SK-N-SH (cell line): ENCODE data around the gene AKR1C2. TPM values are rescaled to one million over a fixed set of nuclear protein-coding genes. Genes with fewer than 3 reads are reported as not detected.
"Not testable (repeated sequence)": the region's sequence is repeated elsewhere in the genome, so short reads cannot be mapped to it uniquely, and the experiment has no call there.

Experiments used
- CTCF ChIA-PET: fragments of 300-600, 350-600 bp; formaldehyde crosslinking; extraction: SDS; loops from one replicate; lab custom pipeline; 2021; lab: Yijun Ruan, JAX
- POLR2A ChIA-PET: fragments of 350-600 bp; sonication (Branson Sonifier 250); formaldehyde crosslinking; extraction: SDS; loops from one replicate; lab custom pipeline; 2020; ENCODE audit warnings: antibody characterized with exemption, inconsistent platforms; lab: Yijun Ruan, JAX
- DNase-seq: peaks from one replicate; pipeline ENCODE4 v3.0.0; 2012
- H2AFZ ChIP-seq: fragments of 200-600 bp; sonication (generic); 2 replicates; pipeline ENCODE4 v1.8.1; 2016; ENCODE audit warnings: antibody characterized with exemption, mild to moderate bottlenecking, low read depth
- H3F3A ChIP-seq: fragments of 200-600 bp; sonication (generic); replicated peaks from 2 replicates; pipeline ENCODE3; 2016; ENCODE audit warnings: antibody characterized with exemption, mild to moderate bottlenecking; ENCODE audit not compliant: insufficient read depth
- H3K27ac ChIP-seq, 2 experiments: fragments of 200-500 bp in 1 of 2; fragments of 200-600 bp in 1 of 2; sonication (Bioruptor generic) in 1 of 2; sonication (generic), shearing (Covaris generic) in 1 of 2; 2 replicates each; pipeline versions ENCODE4 v1.5.1 to v1.6.1; 2014 to 2016; ENCODE audit warnings: low read depth in 2 of 2, inconsistent platforms in 1 of 2, low read length in 1 of 2, mild to moderate bottlenecking in 1 of 2, mixed read lengths in 1 of 2
- H3K27me3 ChIP-seq: fragments of 200-600 bp; sonication (generic), shearing (Covaris generic); 2 replicates; pipeline ENCODE4 v1.6.1; 2016; ENCODE audit warnings: mixed run types; ENCODE audit not compliant: insufficient read depth
- H3K36me3 ChIP-seq, 2 experiments: fragments of 200-500 bp in 1 of 2; fragments of 200-600 bp in 1 of 2; sonication (Bioruptor generic) in 1 of 2; sonication (generic) in 1 of 2; replicated peaks in 1 of 2; 2 replicates each; pipeline versions ENCODE3 to v1.5.1; 2014 to 2016; ENCODE audit warnings: low read length in 1 of 2, mild to moderate bottlenecking in 1 of 2; ENCODE audit not compliant: insufficient read depth in 2 of 2, control insufficient read depth in 1 of 2
- H3K4me1 ChIP-seq, 2 experiments: fragments of 200-500 bp in 1 of 2; fragments of 200-600 bp in 1 of 2; sonication (Bioruptor generic) in 1 of 2; sonication (generic), shearing (Covaris generic) in 1 of 2; 2 replicates each; pipeline versions ENCODE4 v1.5.1 to v1.6.1; 2014 to 2016; ENCODE audit warnings: low read depth in 1 of 2, low read length in 1 of 2, mixed run types in 1 of 2; ENCODE audit not compliant: insufficient read depth in 2 of 2, control insufficient read depth in 1 of 2
- H3K4me2 ChIP-seq: fragments of 200-600 bp; sonication (generic), shearing (Covaris generic); 2 replicates; pipeline ENCODE4 v1.6.1; 2017; ENCODE audit warnings: mixed run types
- H3K4me3 ChIP-seq, 2 experiments: fragments of 200-500 bp in 1 of 2; fragments of 200-600 bp in 1 of 2; sonication (Bioruptor generic) in 1 of 2; sonication (generic), shearing (Covaris generic) in 1 of 2; 2 replicates each; pipeline versions ENCODE4 v1.5.1 to v1.8.1; 2014 to 2016; ENCODE audit warnings: low read depth in 2 of 2, inconsistent platforms in 1 of 2, low read length in 1 of 2, mild to moderate bottlenecking in 1 of 2, mixed read lengths in 1 of 2, moderate library complexity in 1 of 2
- H3K79me2 ChIP-seq: fragments of 200-600 bp; sonication (generic); 2 replicates; pipeline ENCODE4 v1.8.1; 2017; ENCODE audit warnings: mild to moderate bottlenecking; ENCODE audit not compliant: insufficient read depth
- H3K9ac ChIP-seq: fragments of 200-600 bp; sonication (generic); 2 replicates; pipeline ENCODE4 v1.6.1; 2017; ENCODE audit warnings: mixed run types
- H3K9me2 ChIP-seq: fragments of 200-600 bp; sonication (generic); 2 replicates; pipeline ENCODE4 v1.6.1; 2017; ENCODE audit warnings: mixed run types
- H3K9me3 ChIP-seq: fragments of 200-600 bp; sonication (generic); 2 replicates; pipeline ENCODE4 v1.6.1; 2017; ENCODE audit warnings: mixed run types, mild to moderate bottlenecking, moderate library complexity
- H4K20me1 ChIP-seq: fragments of 200-600 bp; sonication (generic); 2 replicates; pipeline ENCODE4 v1.6.1; 2017; ENCODE audit warnings: mild to moderate bottlenecking, mixed run types; ENCODE audit not compliant: insufficient read depth
- CTCF ChIP-seq: fragments of 200-600 bp; sonication (generic); IDR thresholded peaks from 2 replicates; pipeline ENCODE4 v1.6.1; 2017; ENCODE audit warnings: antibody characterized with exemption, mild to moderate bottlenecking, moderate library complexity
- EZH2phosphoT487 ChIP-seq: fragments of 200-600 bp; sonication (generic); IDR thresholded peaks from 2 replicates; pipeline ENCODE4 v1.6.1; 2017; ENCODE audit warnings: low read depth, mixed run types, mild to moderate bottlenecking, antibody characterized with exemption, moderate library complexity, borderline replicate concordance
- FOXM1 ChIP-seq: IDR thresholded peaks from 2 replicates; pipeline ENCODE4 v1.4.0; 2012; ENCODE audit warnings: low read depth, mild to moderate bottlenecking
- IRF3 ChIP-seq: fragments of 150-350 bp; IDR thresholded peaks from 2 replicates; pipeline ENCODE4 v1.6.1; 2016; ENCODE audit warnings: mild to moderate bottlenecking, low read depth, low read length
- NRF1 ChIP-seq: IDR thresholded peaks from 2 replicates; pipeline ENCODE4 v1.6.1; 2012; ENCODE audit warnings: low read depth, mild to moderate bottlenecking, low read length
- PBX3 ChIP-seq: IDR thresholded peaks from 2 replicates; pipeline ENCODE4; 2012
- RAD21 ChIP-seq: IDR thresholded peaks from 2 replicates; pipeline ENCODE4 v1.6.1; 2012; ENCODE audit warnings: mild to moderate bottlenecking, low read length
- TCF12 ChIP-seq: IDR thresholded peaks from 2 replicates; pipeline ENCODE4 v1.4.0; 2012
- WGBS: methylation state at CpG from one replicate; pipeline ENCODE4 v1.1.6; 2017; ENCODE audit warnings: low lambda C conversion rate; 5-methylcytosine and 5-hydroxymethylcytosine counted together
- polyA plus RNA-seq, 3 experiments: library from polyadenylated mRNA; depleted of rRNA; stranded (reverse); fragments of >200 nt; gene quantifications; 2 replicates each; pipeline ENCODE4 v1.2.3, GENCODE V29; 2012

The AKR1C2 gene
- polyA plus RNA-seq, 1 of the 3 experiments (the other 2 are of a cell fraction) = not detected

GRCh38 chr10:5014936-5015335 lies 11.3 kb upstream of the AKR1C2 start:
- no peak for DNase-seq
- Histone ChIP-seq H3K9ac (no peak overlapping the region), H3K27me3 (no peaks in the 10 kb centered on the region)
- CTCF ChIA-PET = no interaction called here
- WGBS = 0% methylated on average over 1 of the region's 1 CpG
- no peak for TF ChIP-seq EZH2phosphoT487
- TF ChIP-seq RAD21 = 0 out of 2 replicates have a peak, but pooled peaks have one; percentile 7
- TF ChIP-seq, all 33 proteins: peak for 1
- no peak overlapping the region for H2AFZ ChIP-seq
- H3K79me2 ChIP-seq = no peaks in the 10 kb centered on the region
- no peaks in the 10 kb centered on the region for H3K9me2 ChIP-seq
- H3K9me3 ChIP-seq = no peaks in the 10 kb centered on the region
- H3K4me3 ChIP-seq = no peak overlapping the region
- H3F3A ChIP-seq = no peaks in the 10 kb centered on the region
- H3K4me1 ChIP-seq = peaks cover 0 to 8% of the 10 kb centered on the region in 2 experiments; a peak in 1 of 4 replicates
- POLR2A ChIA-PET = no interaction called here
- H3K4me2 ChIP-seq = no peak overlapping the region
- H4K20me1 ChIP-seq = no peaks in the 10 kb centered on the region
- H3K36me3 ChIP-seq = no peaks in the 10 kb centered on the region
- H3K27ac ChIP-seq = no peak overlapping the region

- H3K9me2 ChIP-seq, H3K79me2 ChIP-seq, H3K27me3 ChIP-seq, H3K4me3 ChIP-seq, H3K4me2 ChIP-seq, CTCF ChIA-PET, H3F3A ChIP-seq, H3K9ac ChIP-seq, H3K27ac ChIP-seq, H3K4me1 ChIP-seq, POLR2A ChIA-PET, H3K36me3 ChIP-seq, H4K20me1 ChIP-seq, H3K9me3 ChIP-seq, H2AFZ ChIP-seq, DNase-seq: not testable (repeated sequence)
- WGBS = 31% methylated on average over 4 of the region's 4 CpGs
These were observed 10.7 kb upstream of the AKR1C2 start for GRCh38 chr10:5014200-5014910.

- Histone ChIP-seq H3F3A (no peaks in the 10 kb centered on the region), H3K9me2 (no peaks in the 10 kb centered on the region), H3K79me2 (no peaks in the 10 kb centered on the region), H3K9me3 (no peaks in the 10 kb centered on the region), H3K4me3 (no peak overlapping the region), H3K36me3 (no peaks in the 10 kb centered on the region), H3K4me1 (no peaks in the 10 kb centered on the region; a peak in 1 of 4 replicates), H3K27ac (no peak overlapping the region), H3K9ac (no peak overlapping the region), H3K4me2 (no peak overlapping the region), H4K20me1 (no peaks in the 10 kb centered on the region), H2AFZ (no peak overlapping the region), H3K27me3 (no peaks in the 10 kb centered on the region)
- no peak for DNase-seq
- CTCF ChIA-PET = no interaction called here
- POLR2A ChIA-PET = no interaction called here
- WGBS = 8% methylated on average over 1 of the region's 1 CpG
- TF ChIP-seq NRF1 (no peak), PBX3 (no peak), TCF12 (no peak), FOXM1 (no peak), IRF3 (no peak), CTCF (no peak)
These were observed 9.7 kb upstream of the AKR1C2 start for GRCh38 chr10:5013385-5013784.
